HG03442 (cell line): Measurements from ENCODE around the gene STXBP3.

Experiments
- ATAC-seq: cut with Tn5 transposase; IDR thresholded peaks from one replicate; pipeline ENCODE4 v1.9.1; 2021; ENCODE audit warnings: mild to moderate bottlenecking, moderate library complexity; ENCODE audit not compliant: unreplicated experiment

Gene STXBP3

GRCh38 chr1:108832929-108833328, 86.5 kb downstream of the STXBP3 start:
- ATAC-seq, result no peak

DNA sequence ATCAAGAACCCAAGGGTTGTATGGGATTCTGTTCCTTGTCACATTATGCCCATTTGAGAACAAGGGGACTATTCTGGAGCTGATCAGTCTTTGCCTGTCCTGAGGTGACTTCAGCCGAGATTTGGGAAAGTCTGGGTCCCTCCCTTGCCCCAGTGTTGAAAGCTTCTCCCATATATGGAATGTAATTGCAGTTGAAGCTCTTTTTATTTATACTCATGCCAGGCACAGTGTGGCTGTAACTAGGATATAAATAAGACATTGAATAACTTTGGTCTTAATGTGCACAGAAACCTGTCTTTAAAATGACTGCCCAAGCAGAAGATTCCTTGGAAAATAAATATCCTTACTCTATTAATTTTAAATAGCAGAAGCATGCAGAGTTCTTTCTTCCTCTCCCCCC, 95.2 kb downstream of the STXBP3 start:
- no peak for ATAC-seq

- no peak for ATAC-seq
These were observed 96.2 kb downstream of the STXBP3 start for GRCh38 chr1:108842525-108843181.

- no peak for ATAC-seq
These were observed 97.1 kb downstream of the STXBP3 start for GRCh38 chr1:108843390-108844137.

DNA sequence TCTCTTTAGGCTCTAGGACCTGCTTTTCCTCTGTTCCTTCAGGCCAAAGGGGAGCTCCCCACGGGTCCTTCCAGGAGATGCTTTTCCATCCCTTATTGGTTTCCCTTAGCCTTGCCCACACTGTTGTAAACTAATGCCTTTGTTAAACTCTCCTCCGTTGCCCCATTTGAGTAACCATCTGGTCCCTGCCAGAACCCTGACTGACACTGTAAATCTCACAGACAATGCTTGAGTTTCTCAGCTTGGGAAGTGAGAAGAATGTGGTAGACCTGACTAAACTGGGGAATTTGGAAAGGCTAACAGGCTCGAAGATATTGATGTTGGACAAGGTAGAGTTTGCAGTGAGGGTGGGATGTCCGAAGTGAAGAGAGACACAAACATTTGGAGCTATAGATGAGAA, 99.0 kb downstream of the STXBP3 start:
- ATAC-seq, result no peak

- ATAC-seq, result no peak
These were observed 99.5 kb downstream of the STXBP3 start for GRCh38 chr1:108845991-108846390.

- no peak for ATAC-seq
These were observed 101.0 kb downstream of the STXBP3 start for GRCh38 chr1:108847494-108847893.

DNA sequence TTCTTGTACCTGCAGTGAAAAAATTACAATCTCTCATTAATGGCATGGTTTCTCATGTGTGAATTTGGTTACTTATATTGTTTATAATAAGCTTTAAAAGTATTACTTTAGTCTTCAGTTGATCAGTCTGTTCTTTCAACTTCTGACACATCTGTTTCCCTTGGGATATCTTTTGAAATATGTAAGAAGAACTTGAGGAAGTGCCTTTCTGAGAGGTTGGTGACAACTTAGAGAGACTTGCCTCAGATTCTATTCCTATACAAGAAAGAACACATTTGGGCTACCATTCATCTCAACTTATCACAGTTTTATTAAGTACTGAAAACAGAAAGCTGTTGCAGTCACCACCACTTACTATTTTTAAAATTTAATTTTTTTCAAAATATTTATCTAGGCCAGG, 102.3 kb downstream of the STXBP3 start:
- no peak for ATAC-seq

DNA sequence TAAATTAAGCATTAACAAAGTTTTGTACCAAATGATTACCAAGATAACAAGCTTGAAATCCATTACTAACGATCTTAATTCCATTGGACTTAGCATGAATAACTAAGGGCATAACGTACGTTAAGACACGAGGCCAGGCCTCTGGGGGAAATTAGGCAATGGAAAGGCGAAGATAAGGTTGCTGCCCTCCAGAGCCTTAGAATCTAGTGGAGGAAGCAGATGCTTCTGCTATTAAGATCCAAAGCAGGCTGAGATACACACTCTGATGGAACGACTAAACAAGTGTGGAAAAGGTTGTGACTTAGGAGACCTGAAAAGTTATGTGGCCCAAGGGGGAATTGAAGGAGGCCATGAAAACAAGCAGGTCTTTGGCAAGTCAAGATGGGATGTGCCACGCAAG, 104.5 kb downstream of the STXBP3 start:
- no peak for ATAC-seq

GRCh38 chr1:108851567-108851966, 105.1 kb downstream of the STXBP3 start:
- ATAC-seq, result no peak

- ATAC-seq, result no peak
These were observed 105.9 kb downstream of the STXBP3 start for GRCh38 chr1:108852221-108852975.

DNA sequence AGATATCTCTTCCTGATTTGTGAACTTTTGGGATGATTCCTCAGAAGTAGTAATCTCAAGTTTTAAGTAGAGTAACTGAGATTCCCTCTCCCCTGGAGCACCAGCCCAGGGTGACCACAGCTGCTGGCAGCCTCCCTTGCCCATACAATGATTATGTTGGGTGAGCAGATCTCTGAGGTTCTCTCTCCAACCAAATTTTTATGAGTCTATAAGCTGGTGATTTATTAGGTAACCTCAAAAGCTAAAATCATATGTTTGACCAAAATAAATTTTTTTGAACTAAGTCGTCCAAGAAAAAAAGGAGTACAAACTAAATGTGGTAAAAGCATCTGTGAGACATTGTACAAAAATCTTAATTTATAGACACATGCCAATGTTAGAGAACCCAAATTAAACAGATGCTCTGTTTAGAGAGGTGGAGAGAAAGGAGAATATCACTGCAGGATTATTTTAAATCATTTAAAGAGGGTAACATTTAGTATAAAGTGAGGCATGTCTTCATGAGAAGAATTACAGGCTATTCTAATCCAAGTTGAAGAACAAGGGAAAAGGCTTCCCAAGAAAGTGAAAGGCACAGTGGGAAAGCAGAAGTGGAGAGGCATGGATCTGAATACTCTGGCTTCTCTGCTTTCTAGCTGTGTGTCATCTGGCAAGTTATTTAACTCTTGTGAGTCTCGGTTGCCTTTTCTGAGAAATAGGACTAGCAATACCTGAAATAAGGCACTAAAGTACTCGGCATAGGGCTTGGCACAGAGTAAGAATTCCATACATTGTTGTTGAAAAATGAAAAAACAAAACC, 107.9 kb downstream of the STXBP3 start:
- no peak for ATAC-seq

DNA sequence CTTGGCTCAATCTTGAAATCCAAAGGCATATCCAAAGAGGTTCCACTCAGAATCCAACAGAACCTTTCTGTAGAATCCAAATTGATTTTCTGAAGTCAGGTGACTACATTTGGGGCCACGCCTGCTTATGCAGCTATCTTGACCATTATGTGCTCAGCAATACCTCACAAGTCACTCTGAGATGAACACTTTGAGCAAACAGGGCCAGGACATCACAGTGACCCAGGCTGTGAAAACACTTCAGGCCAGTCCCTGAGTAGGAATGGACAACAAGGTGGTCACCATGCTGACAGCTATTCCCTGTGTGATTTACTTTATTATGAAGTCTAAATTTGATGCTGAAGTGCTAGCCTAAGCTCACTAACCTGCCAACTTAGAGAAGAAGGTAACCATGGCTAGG, 110.5 kb downstream of the STXBP3 start, which contains the start of gene AKNAD1:
AKNAD1 (minus strand) TSS at position 101 of the 400 bp plus-strand sequence. CDS start 4,430 bp downstream, outside the sequence.
- ATAC-seq, result no peak

DNA sequence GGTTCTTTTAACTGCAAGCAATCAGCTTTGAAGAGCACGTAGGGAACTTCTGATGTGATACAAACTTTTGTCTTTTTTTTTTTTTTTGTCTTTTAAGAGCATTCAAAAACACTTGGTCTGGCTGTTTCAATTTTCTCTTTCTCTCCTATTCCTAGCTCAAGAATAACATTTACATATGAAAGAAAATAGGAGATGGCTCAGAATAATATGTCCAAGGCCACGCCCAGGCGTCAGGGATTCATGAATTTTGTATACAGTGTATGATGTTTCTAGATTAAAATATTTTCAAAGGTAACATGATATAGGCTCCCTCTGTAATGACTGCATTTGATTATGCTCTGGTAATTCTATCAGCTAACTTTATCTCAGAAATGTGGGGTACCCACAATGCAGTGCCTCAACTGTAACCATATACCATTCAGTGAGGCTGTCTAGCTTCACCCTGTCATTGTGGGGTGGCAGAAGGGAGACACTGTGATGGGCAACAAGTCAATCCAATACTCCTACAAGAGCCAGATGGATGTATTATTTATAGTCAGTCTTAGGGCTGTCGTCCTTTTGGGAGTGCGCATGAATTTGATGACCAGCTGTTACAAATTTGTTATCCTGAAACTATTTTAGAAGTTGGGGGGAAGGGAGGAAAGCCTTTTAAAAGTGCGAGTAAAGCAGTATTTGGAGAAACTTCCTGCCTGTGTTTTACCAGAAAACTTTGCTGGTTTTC, 111.9 kb downstream of the STXBP3 start:
- no peak for ATAC-seq
